Measurements from ENCODE around the gene CXCL1.
"Not testable (repeated sequence)": the region's sequence is repeated elsewhere in the genome, so short reads cannot be mapped to it uniquely, and the experiment has no call there.

Gene CXCL1

GRCh38 chr4:73885574-73886267 is 16.5 kb downstream of the CXCL1 start:
- DNase-seq = no peak

- no peak for DNase-seq
Observed at GRCh38 chr4:73891326-73891725, 22.1 kb downstream of the CXCL1 start.

GRCh38 chr4:73891739-73892405 is 22.7 kb downstream of the CXCL1 start:
- no peak for DNase-seq

GRCh38 chr4:73892966-73893365 is 23.8 kb downstream of the CXCL1 start:
- no peak for DNase-seq

GRCh38 chr4:73894001-73894400 is 24.8 kb downstream of the CXCL1 start:
- DNase-seq = no peak

- no peak for DNase-seq
Observed at GRCh38 chr4:73895201-73896175, 26.3 kb downstream of the CXCL1 start.

- no peak for DNase-seq
Observed at GRCh38 chr4:73896416-73896815, 27.2 kb downstream of the CXCL1 start.

- no peak for DNase-seq
Observed at GRCh38 chr4:73897380-73898136, 28.4 kb downstream of the CXCL1 start.

GRCh38 chr4:73899338-73899737 is 30.1 kb downstream of the CXCL1 start:
- DNase-seq = not testable (repeated sequence)

GRCh38 chr4:73901031-73901430 is 31.8 kb downstream of the CXCL1 start:
- DNase-seq = no peak

- no peak for DNase-seq
Observed at GRCh38 chr4:73902038-73902637, 32.9 kb downstream of the CXCL1 start.

- no peak for DNase-seq
Observed at GRCh38 chr4:73902817-73903547, 33.8 kb downstream of the CXCL1 start.

GRCh38 chr4:73904491-73904890 is 35.3 kb downstream of the CXCL1 start:
- DNase-seq = no peak

GRCh38 chr4:73908965-73909364 is 39.8 kb downstream of the CXCL1 start:
- DNase-seq = no peak

- DNase-seq = no peak
Observed at GRCh38 chr4:73911746-73912145, 42.6 kb downstream of the CXCL1 start.

GRCh38 chr4:73912191-73912590 is 43.0 kb downstream of the CXCL1 start:
- DNase-seq = no peak

- DNase-seq = no peak
Observed at GRCh38 chr4:73914071-73914470, 44.9 kb downstream of the CXCL1 start.

- DNase-seq = no peak
Observed at GRCh38 chr4:73916172-73916925, 47.2 kb downstream of the CXCL1 start.

GRCh38 chr4:73917081-73917501 is 47.9 kb downstream of the CXCL1 start:
- no peak for DNase-seq

GRCh38 chr4:73918058-73918457 is 48.9 kb downstream of the CXCL1 start:
- no peak for DNase-seq

GRCh38 chr4:73919691-73920090 is 50.5 kb downstream of the CXCL1 start:
- DNase-seq = no peak

Data from CD4-positive, alpha-beta T cell treated with Interleukin-17A for 4 hours (primary cell).